HEK293T (cell line): ENCODE measurements around the gene GDPGP1.

Experiments used
- CTCF ChIA-PET: fragments of 350-600 bp; formaldehyde crosslinking; extraction: SDS; loops from one replicate; lab custom pipeline; 2021; ENCODE audit warnings: antibody characterized with exemption, inconsistent platforms; lab: Yijun Ruan, JAX
- POLR2A ChIA-PET: fragments of 350-600 bp; formaldehyde crosslinking; extraction: SDS; loops from one replicate; lab custom pipeline; 2020; ENCODE audit warnings: antibody characterized with exemption, inconsistent platforms; lab: Yijun Ruan, JAX
- DNase-seq: peaks from one replicate; pipeline ENCODE4 v3.0.0; 2012; ENCODE audit warnings: mixed read lengths; ENCODE audit errors: extremely low spot score
- ARNT ChIP-seq: fragments of 450-650 bp; IDR thresholded peaks from 2 replicates; pipeline ENCODE4 v1.6.1; 2017; ENCODE audit warnings: mild to moderate bottlenecking
- BHLHE40 ChIP-seq: fragments of 450-650 bp; IDR thresholded peaks from 2 replicates; pipeline ENCODE4 v1.6.1; 2016; ENCODE audit warnings: mild to moderate bottlenecking, moderate library complexity, borderline replicate concordance
- CTBP1 ChIP-seq: fragments of 450-650 bp; IDR thresholded peaks from 2 replicates; pipeline ENCODE4 v1.6.1; 2016; ENCODE audit warnings: borderline replicate concordance
- ELF4 ChIP-seq: fragments of 450-650 bp; IDR thresholded peaks from 2 replicates; pipeline ENCODE4 v1.6.1; 2017; ENCODE audit warnings: antibody characterized with exemption
- FOXA1 ChIP-seq: fragments of 450-650 bp; IDR thresholded peaks from 2 replicates; pipeline ENCODE4 v1.6.1; 2016; ENCODE audit warnings: mild to moderate bottlenecking
- FOXK2 ChIP-seq: fragments of 450-650 bp; IDR thresholded peaks from 2 replicates; pipeline ENCODE4 v1.6.1; 2016; ENCODE audit warnings: mild to moderate bottlenecking
- FOXM1 ChIP-seq: fragments of 450-650 bp; IDR thresholded peaks from 2 replicates; pipeline ENCODE4 v1.6.1; 2017; ENCODE audit warnings: mild to moderate bottlenecking, borderline replicate concordance
- HDGF ChIP-seq: fragments of 450-650 bp; IDR thresholded peaks from 2 replicates; pipeline ENCODE4 v1.6.1; 2017; ENCODE audit warnings: antibody characterized with exemption, borderline replicate concordance
- L3MBTL2 ChIP-seq: fragments of 450-650 bp; conservative IDR thresholded peaks from 2 replicates; pipeline ENCODE4 v1.6.1; 2016; ENCODE audit warnings: mild to moderate bottlenecking
- NFRKB ChIP-seq: fragments of 450-650 bp; IDR thresholded peaks from 2 replicates; pipeline ENCODE4 v1.6.1; 2016; ENCODE audit warnings: mild to moderate bottlenecking, moderate library complexity
- PKNOX1 ChIP-seq: fragments of 450-650 bp; IDR thresholded peaks from 2 replicates; pipeline ENCODE4 v1.6.1; 2016
- SP1 ChIP-seq: fragments of 450-650 bp; IDR thresholded peaks from 2 replicates; pipeline ENCODE4 v1.6.1; 2017
- SUZ12 ChIP-seq: fragments of 450-650 bp; IDR thresholded peaks from 2 replicates; pipeline ENCODE4 v1.6.1; 2016; ENCODE audit warnings: mild to moderate bottlenecking
- TARDBP ChIP-seq: fragments of 450-650 bp; IDR thresholded peaks from 2 replicates; pipeline ENCODE4 v1.6.1; 2016
- ZNF384 ChIP-seq: fragments of 450-650 bp; IDR thresholded peaks from 2 replicates; pipeline ENCODE4 v1.6.1; 2016

GDPGP1 gene

GRCh38 chr15:90189781-90190467 is 44.1 kb upstream of the GDPGP1 start:
- ChIA-PET POLR2A (interaction anchor here (3.7 kb wide), 1 partner anchor 11 kb away, joined by 20 read pairs; the partner anchor contains the start of gene SEMA4B), CTCF (no interaction called here)
- DNase-seq: no peak
- no peak for TF ChIP-seq HDGF
- TF ChIP-seq ELF4: no peak
- no peak for TF ChIP-seq BHLHE40
- no peak for TF ChIP-seq PKNOX1
- TF ChIP-seq FOXK2: no peak
- TF ChIP-seq FOXA1: no peak
- no peak for TF ChIP-seq SUZ12
- TF ChIP-seq CTBP1: no peak
- no peak for TF ChIP-seq ARNT

- ChIA-PET POLR2A (interaction anchor here (3.7 kb wide), 1 partner anchor 10 kb away, joined by 20 read pairs; the partner anchor contains the start of gene SEMA4B), CTCF (no interaction called here)
- no peak for DNase-seq
- TF ChIP-seq ARNT: no peak
Observed at GRCh38 chr15:90190606-90191343, 43.2 kb upstream of the GDPGP1 start.

- TF ChIP-seq SUZ12 (no peak), ELF4 (no peak), SP1 (no peak), ZNF384 (no peak), TARDBP (no peak), FOXM1 (no peak)
- ChIA-PET CTCF (no interaction called here), POLR2A (interaction anchor here (3.7 kb wide), 1 partner anchor 9 kb away, joined by 20 read pairs; the partner anchor contains the start of gene SEMA4B)
- DNase-seq: no peak
Observed at GRCh38 chr15:90191344-90191687, 42.7 kb upstream of the GDPGP1 start.

- ChIA-PET POLR2A (interaction anchor here (3.7 kb wide), 1 partner anchor 9 kb away, joined by 20 read pairs; the partner anchor contains the start of gene SEMA4B), CTCF (no interaction called here)
- no peak for DNase-seq
- no peak for TF ChIP-seq ELF4
- no peak for TF ChIP-seq L3MBTL2
- no peak for TF ChIP-seq ARNT
- no peak for TF ChIP-seq FOXK2
- no peak for TF ChIP-seq ZNF384
- TF ChIP-seq TARDBP: no peak
- TF ChIP-seq BHLHE40: no peak
Observed at GRCh38 chr15:90191794-90192509, 42.1 kb upstream of the GDPGP1 start.

GRCh38 chr15:90192961-90193786 is 40.8 kb upstream of the GDPGP1 start:
- ChIA-PET POLR2A (no interaction called here), CTCF (no interaction called here)
- DNase-seq: no peak
- TF ChIP-seq PKNOX1 (no peak), NFRKB (no peak), TARDBP (no peak), SUZ12 (no peak)

- TF ChIP-seq PKNOX1 (no peak), FOXK2 (no peak), HDGF (no peak), FOXM1 (no peak), TARDBP (no peak), CTBP1 (no peak), L3MBTL2 (no peak)
- ChIA-PET CTCF (no interaction called here), POLR2A (no interaction called here)
- no peak for DNase-seq
Observed at GRCh38 chr15:90194655-90195054, 39.4 kb upstream of the GDPGP1 start.
